Trophoblast cell (in vitro differentiated cells and primary cell): Measurements from ENCODE around the gene SETDB2.
A peak's percentile ranks its signal among the peaks of the same experiment; 100 is the strongest.

Experiments
- DNase-seq, 2 donors: peaks; one replicate each; pipeline ENCODE4 v3.0.0-alpha.2; 2016
- H2AFZ ChIP-seq: 2 replicates; pipeline ENCODE4 v1.6.1; 2013; ENCODE audit warnings: low read length, moderate library complexity, mild to moderate bottlenecking; ENCODE audit not compliant: insufficient read depth, poor library complexity
- H2AK5ac ChIP-seq: 2 replicates; pipeline ENCODE4 v1.6.1; 2013; ENCODE audit warnings: mild to moderate bottlenecking, low read length
- H2BK120ac ChIP-seq: 2 replicates; pipeline ENCODE4 v1.6.1; 2013; ENCODE audit warnings: low read length, mild to moderate bottlenecking, moderate library complexity; ENCODE audit not compliant: insufficient read depth, poor library complexity
- H2BK12ac ChIP-seq: 2 replicates; pipeline ENCODE4 v1.6.1; 2013; ENCODE audit warnings: mild to moderate bottlenecking, low read length, moderate library complexity
- H2BK5ac ChIP-seq: 2 replicates; pipeline ENCODE4 v1.6.1; 2013; ENCODE audit warnings: low read length, low read depth, moderate library complexity, mild to moderate bottlenecking; ENCODE audit not compliant: poor library complexity
- H3K14ac ChIP-seq: 2 replicates; pipeline ENCODE4 v1.6.1; 2013; ENCODE audit warnings: mild to moderate bottlenecking, low read length
- H3K18ac ChIP-seq: 2 replicates; pipeline ENCODE4 v1.6.1; 2013; ENCODE audit warnings: mild to moderate bottlenecking, low read length
- H3K23ac ChIP-seq: 2 replicates; pipeline ENCODE4 v1.6.1; 2013; ENCODE audit warnings: low read length
- H3K27ac ChIP-seq: 2 replicates; pipeline ENCODE4 v1.5.1; 2013; ENCODE audit warnings: low read depth, mild to moderate bottlenecking, inconsistent platforms, low read length, moderate library complexity
- H3K27me3 ChIP-seq: 2 replicates; pipeline ENCODE4 v1.6.1; 2013; ENCODE audit warnings: inconsistent platforms, mild to moderate bottlenecking, low read length, moderate library complexity; ENCODE audit not compliant: insufficient read depth
- H3K36me3 ChIP-seq, 2 experiments: 1 replicate in 1 of 2; 2 replicates in 1 of 2; pipeline ENCODE4 v1.6.1; 2013; ENCODE audit warnings: low read length in 2 of 2, mild to moderate bottlenecking in 2 of 2, moderate library complexity in 1 of 2; ENCODE audit not compliant: insufficient read depth in 2 of 2, control insufficient read depth in 1 of 2
- H3K4ac ChIP-seq: 2 replicates; pipeline ENCODE4 v1.6.1; 2013; ENCODE audit warnings: low read depth, mild to moderate bottlenecking, low read length, moderate library complexity
- H3K4me1 ChIP-seq, 2 experiments: 1 replicate in 1 of 2; 2 replicates in 1 of 2; pipeline ENCODE4 v1.6.1; 2013; ENCODE audit warnings: low read length in 2 of 2, mild to moderate bottlenecking in 2 of 2, moderate library complexity in 1 of 2; ENCODE audit not compliant: insufficient read depth in 2 of 2, control insufficient read depth in 1 of 2
- H3K4me2 ChIP-seq: 2 replicates; pipeline ENCODE4 v1.6.1; 2013; ENCODE audit warnings: inconsistent platforms, mild to moderate bottlenecking, low read length, moderate library complexity
- H3K4me3 ChIP-seq: 2 replicates; pipeline ENCODE4 v1.5.1; 2013; ENCODE audit warnings: mild to moderate bottlenecking, low read depth, low read length, inconsistent platforms
- H3K79me1 ChIP-seq: one replicate; pipeline ENCODE4 v1.6.1; 2013; ENCODE audit warnings: low read length
- H3K79me2 ChIP-seq: 2 replicates; pipeline ENCODE4 v1.6.1; 2013; ENCODE audit warnings: low read length, mild to moderate bottlenecking; ENCODE audit not compliant: control insufficient read depth, insufficient read depth, poor library complexity
- H3K9ac ChIP-seq: 2 replicates; pipeline ENCODE4 v1.6.1; 2013; ENCODE audit warnings: mild to moderate bottlenecking, low read length
- H3K9me3 ChIP-seq: 2 replicates; pipeline ENCODE4 v1.6.1; 2013; ENCODE audit warnings: low read depth, mild to moderate bottlenecking, control low read depth, inconsistent platforms, low read length; ENCODE audit not compliant: insufficient read depth
- H4K12ac ChIP-seq: 2 replicates; pipeline ENCODE4 v1.6.1; 2013; ENCODE audit warnings: low read depth, mild to moderate bottlenecking, low read length, moderate library complexity
- H4K8ac ChIP-seq: 2 replicates; pipeline ENCODE4 v1.6.1; 2013; ENCODE audit warnings: low read depth, mild to moderate bottlenecking, low read length, moderate library complexity
- H4K91ac ChIP-seq: one replicate; pipeline ENCODE4 v1.6.1; 2013; ENCODE audit warnings: low read depth, mild to moderate bottlenecking, low read length, moderate library complexity
- WGBS: extraction: QIAGEN DNeasy Blood & Tissue Kit; methylation state at CpG from one replicate; pipeline ENCODE4 v1.1.7; 2013; ENCODE audit warnings: missing lambda C conversion rate; ENCODE audit not compliant: insufficient read length, insufficient coverage; ENCODE audit errors: extremely low coverage; 5-methylcytosine and 5-hydroxymethylcytosine counted together

The SETDB2 gene

GRCh38 chr13:49439609-49440008, 4.5 kb upstream of the SETDB2 start:
- Histone ChIP-seq H3K4me2 (no peak overlapping the region), H3K36me3 (no peaks in the 10 kb centered on the region), H3K79me2 (peaks cover 2% of the 10 kb centered on the region), H3K18ac (no peak overlapping the region), H4K12ac (no peak overlapping the region), H3K27me3 (no peaks in the 10 kb centered on the region), H3K14ac (no peak overlapping the region), H2AK5ac (no peak overlapping the region), H3K4ac (no peak overlapping the region), H2BK12ac (no peak overlapping the region), H3K23ac (no peak overlapping the region), H4K8ac (no peak overlapping the region), H3K79me1 (peaks cover 7% of the 10 kb centered on the region), H3K9ac (no peak overlapping the region), H2BK5ac (no peak overlapping the region), H2AFZ (no peak overlapping the region), H3K9me3 (no peaks in the 10 kb centered on the region), H3K27ac (no peak overlapping the region), H3K4me3 (no peak overlapping the region), H4K91ac (no peak overlapping the region), H3K4me1 (no peaks in the 10 kb centered on the region), H2BK120ac (no peak overlapping the region)
- DNase-seq: no peak
- WGBS: no CpG with 5 or more reads among the region's 2 CpGs

GRCh38 chr13:49441312-49441711, 2.8 kb upstream of the SETDB2 start:
- H3K9me3 ChIP-seq: no peaks in the 10 kb centered on the region
- no peak overlapping the region for H2BK120ac ChIP-seq
- H3K4me1 ChIP-seq: no peaks in the 10 kb centered on the region
- WGBS: no CpG with 5 or more reads among the region's 3 CpGs
- H2AK5ac ChIP-seq: no peak overlapping the region
- H2BK12ac ChIP-seq: no peak overlapping the region
- peaks cover 2% of the 10 kb centered on the region for H3K79me2 ChIP-seq
- no peak overlapping the region for H4K8ac ChIP-seq
- no peaks in the 10 kb centered on the region for H3K27me3 ChIP-seq
- H3K23ac ChIP-seq: no peak overlapping the region
- no peak overlapping the region for H3K27ac ChIP-seq
- no peak overlapping the region for H3K4me2 ChIP-seq
- no peak overlapping the region for H2AFZ ChIP-seq
- DNase-seq: no peak
- no peak overlapping the region for H3K4me3 ChIP-seq
- H3K9ac ChIP-seq: no peak overlapping the region
- no peak overlapping the region for H3K18ac ChIP-seq
- no peak overlapping the region for H4K12ac ChIP-seq
- no peak overlapping the region for H2BK5ac ChIP-seq
- no peak overlapping the region for H4K91ac ChIP-seq
- no peaks in the 10 kb centered on the region for H3K36me3 ChIP-seq
- no peak overlapping the region for H3K4ac ChIP-seq
- no peak overlapping the region for H3K14ac ChIP-seq
- peaks cover 7% of the 10 kb centered on the region for H3K79me1 ChIP-seq

- peaks cover 2% of the 10 kb centered on the region for H3K79me2 ChIP-seq
- no peaks in the 10 kb centered on the region for H3K9me3 ChIP-seq
These were observed 2.2 kb upstream of the SETDB2 start for GRCh38 chr13:49441846-49442245.

GRCh38 chr13:49443357-49443703, 744 bp upstream of the SETDB2 start:
- peaks cover 2% of the 10 kb centered on the region for H3K79me2 ChIP-seq
- peak overlapping the region; percentile 74 for H2AFZ ChIP-seq
- WGBS: no CpG with 5 or more reads among the region's 10 CpGs
- peak in 1 of 2 donors; percentile 34 for DNase-seq
- H4K12ac ChIP-seq: peak overlapping the region; percentile 83
- peak overlapping the region; percentile 92 for H3K4me3 ChIP-seq
- H3K79me1 ChIP-seq: peaks cover 7% of the 10 kb centered on the region
- no peak overlapping the region for H3K18ac ChIP-seq
- peak overlapping the region; percentile 73 for H3K4me2 ChIP-seq
- H3K4me1 ChIP-seq: no peaks in the 10 kb centered on the region
- H2BK5ac ChIP-seq: peak overlapping the region; percentile 80
- H3K36me3 ChIP-seq: no peaks in the 10 kb centered on the region
- H3K27ac ChIP-seq: peak overlapping the region; percentile 77
- peak overlapping the region; percentile 85 for H4K91ac ChIP-seq
- no peak overlapping the region for H3K4ac ChIP-seq
- H4K8ac ChIP-seq: peak overlapping the region; percentile 94
- no peak overlapping the region for H3K23ac ChIP-seq
- no peak overlapping the region for H2AK5ac ChIP-seq
- no peaks in the 10 kb centered on the region for H3K9me3 ChIP-seq
- no peak overlapping the region for H3K9ac ChIP-seq
- no peak overlapping the region for H2BK12ac ChIP-seq
- H2BK120ac ChIP-seq: peak overlapping the region; percentile 35
- no peak overlapping the region for H3K14ac ChIP-seq
- no peaks in the 10 kb centered on the region for H3K27me3 ChIP-seq

More at GRCh38 chr13:49441846-49442245, 2.2 kb upstream of the SETDB2 start:
- H3K4me1 ChIP-seq: no peaks in the 10 kb centered on the region
- H2AK5ac ChIP-seq: no peak overlapping the region
- no peak overlapping the region for H3K14ac ChIP-seq
- no peak overlapping the region for H3K27ac ChIP-seq
- no peak overlapping the region for H4K8ac ChIP-seq
- H3K23ac ChIP-seq: no peak overlapping the region
- no peaks in the 10 kb centered on the region for H3K36me3 ChIP-seq
- DNase-seq: no peak
- H3K27me3 ChIP-seq: no peaks in the 10 kb centered on the region
- no peak overlapping the region for H3K4ac ChIP-seq
- no peak overlapping the region for H3K18ac ChIP-seq
- no peak overlapping the region for H2BK5ac ChIP-seq
- no peak overlapping the region for H2BK12ac ChIP-seq
- H3K4me2 ChIP-seq: no peak overlapping the region
- no CpG with 5 or more reads among the region's 2 CpGs for WGBS
- no peak overlapping the region for H3K9ac ChIP-seq
- no peak overlapping the region for H2AFZ ChIP-seq
- H2BK120ac ChIP-seq: no peak overlapping the region
- peaks cover 7% of the 10 kb centered on the region for H3K79me1 ChIP-seq
- no peak overlapping the region for H4K91ac ChIP-seq
- no peak overlapping the region for H3K4me3 ChIP-seq
- H4K12ac ChIP-seq: no peak overlapping the region
